ENCODE results near the gene ZBED2. TPM values are rescaled to one million over a fixed set of nuclear protein-coding genes. Genes with fewer than 3 reads are reported as not detected.
"Not testable (repeated sequence)": the region's sequence is repeated elsewhere in the genome, so short reads cannot be mapped to it uniquely, and the experiment has no call there.

Gene ZBED2
- total RNA-seq, 1 donor from 2014 or later: 2.4 TPM

- TF ChIP-seq, protein P1, sequence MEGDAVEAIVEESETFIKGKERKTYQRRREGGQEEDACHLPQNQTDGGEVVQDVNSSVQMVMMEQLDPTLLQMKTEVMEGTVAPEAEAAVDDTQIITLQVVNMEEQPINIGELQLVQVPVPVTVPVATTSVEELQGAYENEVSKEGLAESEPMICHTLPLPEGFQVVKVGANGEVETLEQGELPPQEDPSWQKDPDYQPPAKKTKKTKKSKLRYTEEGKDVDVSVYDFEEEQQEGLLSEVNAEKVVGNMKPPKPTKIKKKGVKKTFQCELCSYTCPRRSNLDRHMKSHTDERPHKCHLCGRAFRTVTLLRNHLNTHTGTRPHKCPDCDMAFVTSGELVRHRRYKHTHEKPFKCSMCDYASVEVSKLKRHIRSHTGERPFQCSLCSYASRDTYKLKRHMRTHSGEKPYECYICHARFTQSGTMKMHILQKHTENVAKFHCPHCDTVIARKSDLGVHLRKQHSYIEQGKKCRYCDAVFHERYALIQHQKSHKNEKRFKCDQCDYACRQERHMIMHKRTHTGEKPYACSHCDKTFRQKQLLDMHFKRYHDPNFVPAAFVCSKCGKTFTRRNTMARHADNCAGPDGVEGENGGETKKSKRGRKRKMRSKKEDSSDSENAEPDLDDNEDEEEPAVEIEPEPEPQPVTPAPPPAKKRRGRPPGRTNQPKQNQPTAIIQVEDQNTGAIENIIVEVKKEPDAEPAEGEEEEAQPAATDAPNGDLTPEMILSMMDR (conservative IDR thresholded peaks at IDR 0.05; ENCODE audit: low read depth, low read length): no peak
- no peak overlapping the region for H3K4me3 ChIP-seq (ENCODE audit: low read depth, low read length)
- DNase-seq (ENCODE audit: low read depth): no peak
These were observed 24.6 kb downstream of the ZBED2 start for GRCh38 chr3:111570404-111571030.

DNA sequence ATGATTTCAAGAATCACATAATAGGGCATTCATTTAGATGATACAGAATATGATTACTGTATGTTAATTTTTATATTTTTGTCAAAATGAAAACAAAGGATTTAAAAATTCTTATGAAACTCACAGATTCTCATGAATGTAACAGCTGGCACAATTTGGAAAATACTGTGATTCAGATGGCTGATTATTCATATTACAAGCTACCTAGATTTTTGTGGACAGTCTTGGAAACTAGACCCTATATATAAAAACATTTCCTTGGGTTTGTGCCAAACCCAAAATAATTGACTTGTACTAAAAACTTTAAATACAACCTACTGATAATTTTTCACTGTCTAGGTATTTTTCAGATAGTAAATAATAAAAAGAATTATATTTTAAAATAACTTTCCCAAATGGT is 26.2 kb downstream of the ZBED2 start:
- no peak for DNase-seq (ENCODE audit: low read depth)
- TF ChIP-seq, protein P1 (conservative IDR thresholded peaks at IDR 0.05; ENCODE audit: low read depth, low read length): no peak

GRCh38 chr3:111568355-111568754 is 26.8 kb downstream of the ZBED2 start:
- H3K4me3 ChIP-seq (ENCODE audit: low read depth, low read length): no peak overlapping the region
- DNase-seq (ENCODE audit: low read depth): no peak
- TF ChIP-seq, protein P1 (conservative IDR thresholded peaks at IDR 0.05; ENCODE audit: low read depth, low read length): no peak

More for the DNA sequence above, 26.2 kb downstream of the ZBED2 start:
- H3K4me3 ChIP-seq (ENCODE audit: low read depth, low read length): no peak overlapping the region

- no peak overlapping the region for H3K4me3 ChIP-seq (ENCODE audit: low read depth, low read length)
- no peak for DNase-seq (ENCODE audit: low read depth)
- TF ChIP-seq, protein P1 (conservative IDR thresholded peaks at IDR 0.05; ENCODE audit: low read depth, low read length): no peak
These were observed 28.3 kb downstream of the ZBED2 start for GRCh38 chr3:111566844-111567243.

GRCh38 chr3:111561902-111562301 is 33.2 kb downstream of the ZBED2 start:
- DNase-seq (ENCODE audit: low read depth); H3K4me3 ChIP-seq (ENCODE audit: low read depth, low read length): not testable (repeated sequence)

DNA sequence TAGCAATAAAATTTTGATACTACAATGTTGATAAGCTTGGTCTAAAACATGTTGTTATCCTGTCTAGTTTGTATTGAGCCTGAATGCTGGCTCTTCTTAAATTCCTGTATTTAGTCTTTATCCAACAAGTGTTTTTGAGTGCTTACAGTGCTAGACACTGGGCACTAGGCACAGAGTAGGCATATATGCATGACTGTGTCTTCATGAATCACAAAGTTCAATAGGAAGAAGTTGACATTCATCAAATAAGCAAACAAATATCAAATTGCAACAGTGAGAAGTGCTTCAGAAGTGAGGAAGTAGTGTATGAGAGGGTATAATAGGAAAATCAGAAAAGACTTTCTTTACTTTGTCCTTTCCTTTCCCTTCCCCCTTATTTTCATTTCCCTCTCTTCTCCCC is 46.4 kb downstream of the ZBED2 start:
- no peak for DNase-seq (ENCODE audit: low read depth)
- H3K4me3 ChIP-seq (ENCODE audit: low read depth, low read length): no peak overlapping the region
- TF ChIP-seq, protein P1 (conservative IDR thresholded peaks at IDR 0.05; ENCODE audit: low read depth, low read length): no peak

DNA sequence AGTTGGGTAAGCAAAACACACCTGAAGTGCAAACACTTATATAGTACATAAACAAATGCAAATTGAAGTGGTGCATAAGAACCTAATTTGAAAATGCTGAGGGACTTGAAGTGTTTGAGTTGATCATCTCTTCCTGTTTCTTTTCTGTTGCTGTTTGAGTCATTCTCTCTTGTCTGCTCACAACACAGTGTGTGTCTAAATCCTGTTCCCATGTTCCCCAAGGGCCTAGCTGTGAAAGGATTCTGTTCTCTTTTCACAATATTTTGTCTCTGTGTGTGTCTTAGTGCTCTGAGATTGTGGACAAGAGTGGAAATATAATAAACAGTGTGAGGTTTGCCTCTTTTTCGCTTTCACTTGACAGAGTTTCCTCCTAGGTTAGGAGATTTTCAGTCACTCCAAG is 47.1 kb downstream of the ZBED2 start:
- TF ChIP-seq, protein P1 (conservative IDR thresholded peaks at IDR 0.05; ENCODE audit: low read depth, low read length): no peak
- no peak for DNase-seq (ENCODE audit: low read depth)
- no peak overlapping the region for H3K4me3 ChIP-seq (ENCODE audit: low read depth, low read length)
